ENCODE measurements around the gene SOX6. TPM values are rescaled to one million over a fixed set of nuclear protein-coding genes. Genes with fewer than 3 reads are reported as not detected.
A peak's percentile ranks its signal among the peaks of the same experiment; 100 is the strongest.

Gene SOX6
- total RNA-seq, 1 experiment from 2014 or later, result 0.84 TPM

GRCh38 chr11:16278979-16279378 lies 77.4 kb downstream of the SOX6 start:
- no peak for DNase-seq (ENCODE audit: low read depth)

GRCh38 chr11:16278273-16278672 lies 78.1 kb downstream of the SOX6 start:
- DNase-seq (ENCODE audit: low read depth), result no peak

- no peak for DNase-seq (ENCODE audit: low read depth)
These were observed 80.1 kb downstream of the SOX6 start for GRCh38 chr11:16276251-16276650.

DNA sequence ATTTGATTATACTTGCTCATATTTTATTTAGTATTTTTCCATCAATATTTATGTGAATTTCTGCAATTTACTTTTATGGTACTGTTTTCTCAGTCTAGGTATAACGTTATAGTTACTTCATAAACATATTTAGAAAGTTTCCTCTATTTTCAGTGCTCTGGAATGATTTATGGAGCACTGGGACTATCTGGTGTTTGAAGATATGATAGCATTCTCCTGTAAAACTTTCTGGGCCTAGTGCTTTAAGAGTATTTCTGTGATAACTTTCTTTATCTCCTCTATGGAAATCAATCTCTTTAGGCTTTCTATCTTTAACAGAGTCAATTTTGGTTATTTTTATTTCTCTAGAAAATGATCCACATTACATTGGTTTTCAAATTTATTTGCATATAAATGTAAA lies 85.1 kb downstream of the SOX6 start:
- DNase-seq (ENCODE audit: low read depth), result no peak

- DNase-seq (ENCODE audit: low read depth), result no peak
These were observed 90.3 kb downstream of the SOX6 start for GRCh38 chr11:16266021-16266420.

GRCh38 chr11:16265022-16265421 lies 91.3 kb downstream of the SOX6 start:
- DNase-seq (ENCODE audit: low read depth), result no peak

DNA sequence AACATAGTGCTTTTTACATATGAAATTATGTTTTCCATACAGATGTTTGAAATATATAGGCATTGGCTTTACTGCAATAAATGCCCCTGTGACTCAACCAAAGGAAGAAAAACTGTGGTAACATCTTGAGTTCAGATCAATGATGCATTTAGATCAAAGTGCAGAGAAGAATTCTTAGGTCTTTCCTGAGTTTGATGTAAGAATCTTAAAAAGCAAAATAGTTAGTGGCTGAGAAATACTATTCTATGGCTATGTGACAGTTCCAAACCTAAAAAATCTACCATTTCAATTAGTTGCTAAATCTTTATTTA lies 93.7 kb downstream of the SOX6 start:
- DNase-seq (ENCODE audit: low read depth), result no peak

- DNase-seq (ENCODE audit: low read depth), result no peak
These were observed 94.3 kb downstream of the SOX6 start for GRCh38 chr11:16261836-16262644.

DNA sequence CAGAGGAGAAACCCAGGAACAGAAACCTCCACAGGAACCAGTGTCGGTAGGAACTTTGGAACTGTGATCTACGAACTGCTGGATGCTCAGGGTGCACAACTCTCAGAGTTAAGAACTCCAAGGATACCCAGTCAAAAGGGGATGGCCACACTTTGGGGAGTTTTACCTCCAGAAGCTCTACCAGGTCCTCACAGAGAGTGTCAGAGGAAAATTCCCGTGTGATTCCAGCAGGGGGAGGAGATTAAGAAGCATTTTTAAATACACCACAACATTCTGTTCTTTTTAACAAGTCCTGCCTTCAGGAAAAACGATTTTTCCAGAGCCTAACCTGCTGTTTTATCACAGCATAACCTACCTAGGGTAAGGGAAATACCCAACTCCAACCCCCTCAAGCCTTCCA lies 104.0 kb downstream of the SOX6 start:
- no peak for DNase-seq (ENCODE audit: low read depth)

- no peak for DNase-seq (ENCODE audit: low read depth)
These were observed 108.1 kb downstream of the SOX6 start for GRCh38 chr11:16248248-16248647.

DNA sequence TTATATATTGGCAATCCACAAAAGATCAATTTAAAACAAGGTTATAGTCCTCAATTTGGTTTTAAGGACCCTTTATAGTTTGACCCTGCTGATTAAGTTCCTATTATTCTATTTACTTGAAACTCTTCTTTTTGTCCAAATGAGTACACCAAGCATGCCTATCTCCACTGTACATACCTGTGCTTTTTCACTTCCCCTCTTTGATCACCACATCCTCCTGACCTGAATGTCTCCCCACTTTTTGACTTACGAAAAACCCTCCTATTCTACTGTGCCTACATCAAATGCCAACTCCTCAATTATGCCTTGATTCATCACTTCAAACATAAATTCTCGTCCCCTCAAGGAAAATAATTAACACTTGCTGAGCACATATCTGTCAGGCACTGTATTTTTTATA lies 113.5 kb downstream of the SOX6 start:
- no peak for DNase-seq (ENCODE audit: low read depth)

- DNase-seq (ENCODE audit: low read depth), result no peak
These were observed 115.7 kb downstream of the SOX6 start for GRCh38 chr11:16240687-16241086.

GRCh38 chr11:16239141-16240105 lies 116.9 kb downstream of the SOX6 start:
- DNase-seq (ENCODE audit: low read depth), result no peak

DNA sequence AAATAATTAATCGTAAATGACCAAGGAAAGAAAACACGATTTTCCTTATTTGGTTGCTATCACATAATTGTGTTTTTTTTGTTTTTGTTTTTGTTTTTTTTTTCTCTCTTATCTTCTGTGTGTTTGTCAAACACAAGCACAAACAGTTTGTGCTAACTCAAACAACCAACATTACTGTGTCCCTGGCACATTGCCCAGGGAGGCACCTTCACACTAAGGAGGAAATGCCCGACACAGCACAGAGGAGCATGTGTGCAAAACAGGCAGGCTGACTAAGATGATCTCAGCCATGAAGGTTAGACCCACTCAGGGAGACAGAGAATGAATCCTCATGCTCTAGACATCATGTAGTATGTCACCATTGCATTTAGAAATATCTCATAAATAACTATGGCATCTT lies 130.1 kb downstream of the SOX6 start:
- peak; percentile 34 for DNase-seq (ENCODE audit: low read depth)

GRCh38 chr11:16225623-16226022 lies 130.7 kb downstream of the SOX6 start:
- no peak for DNase-seq (ENCODE audit: low read depth)

GRCh38 chr11:16223558-16223957 lies 132.8 kb downstream of the SOX6 start:
- no peak for DNase-seq (ENCODE audit: low read depth)

DNA sequence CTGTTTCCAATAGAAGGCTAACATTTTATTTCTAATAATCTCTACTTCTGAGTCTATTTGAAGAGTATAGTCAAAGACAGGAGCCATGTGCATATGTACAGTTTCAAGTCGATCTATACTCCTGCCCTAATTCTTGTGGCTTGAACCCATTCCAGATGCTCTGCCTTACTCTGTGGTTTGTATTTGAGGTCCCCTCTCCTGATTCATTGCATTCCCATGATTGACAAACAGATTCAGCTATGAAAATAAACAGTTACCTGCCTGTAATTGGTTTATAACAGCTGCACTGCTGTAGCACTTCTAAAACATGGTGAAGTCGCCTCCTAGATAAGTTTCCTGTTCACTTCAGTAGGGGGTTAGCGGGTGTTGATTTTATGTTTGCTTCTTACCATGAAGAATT lies 138.7 kb downstream of the SOX6 start:
- peak; percentile 40 for DNase-seq (ENCODE audit: low read depth)

DNA sequence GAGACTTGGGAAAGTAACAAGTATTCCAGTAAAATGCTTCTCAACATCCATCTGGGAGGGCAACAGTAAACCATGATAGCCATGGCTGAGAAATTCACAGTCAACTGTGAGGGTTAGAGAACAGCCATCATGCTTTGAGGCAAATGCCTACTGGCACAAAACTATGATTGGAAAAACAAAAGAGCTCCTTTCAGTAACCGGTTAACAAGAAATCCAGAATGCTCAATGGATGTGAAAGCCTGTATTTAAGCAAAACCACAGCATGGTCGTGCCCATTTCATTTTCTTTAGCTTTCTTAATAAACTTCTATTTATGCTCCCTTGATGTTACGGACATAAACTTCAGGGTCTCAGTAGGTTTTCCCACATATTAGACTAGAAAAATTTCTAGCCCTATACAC lies 139.5 kb downstream of the SOX6 start:
- no peak for DNase-seq (ENCODE audit: low read depth)

DNA sequence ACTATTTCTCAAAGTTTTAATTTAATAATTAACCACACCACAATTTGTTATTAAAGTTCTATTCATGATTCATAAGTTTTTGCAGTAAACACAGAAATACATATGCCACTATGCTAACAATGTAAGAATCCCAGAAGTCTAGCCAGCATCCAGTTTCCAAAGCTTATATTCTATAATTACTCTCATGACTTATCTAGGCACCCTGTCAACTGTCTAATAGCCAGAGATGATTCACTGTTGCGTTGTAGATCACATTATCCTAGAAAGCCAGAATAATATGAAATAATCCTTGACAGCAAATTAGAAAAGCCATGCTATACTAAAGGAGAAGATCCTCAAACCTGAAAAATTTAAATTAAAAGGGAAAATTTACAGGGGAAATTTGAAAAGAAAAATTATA lies 141.0 kb downstream of the SOX6 start:
- DNase-seq (ENCODE audit: low read depth), result no peak

- no peak for DNase-seq (ENCODE audit: low read depth)
These were observed 144.9 kb downstream of the SOX6 start for GRCh38 chr11:16211407-16211806.

DNA sequence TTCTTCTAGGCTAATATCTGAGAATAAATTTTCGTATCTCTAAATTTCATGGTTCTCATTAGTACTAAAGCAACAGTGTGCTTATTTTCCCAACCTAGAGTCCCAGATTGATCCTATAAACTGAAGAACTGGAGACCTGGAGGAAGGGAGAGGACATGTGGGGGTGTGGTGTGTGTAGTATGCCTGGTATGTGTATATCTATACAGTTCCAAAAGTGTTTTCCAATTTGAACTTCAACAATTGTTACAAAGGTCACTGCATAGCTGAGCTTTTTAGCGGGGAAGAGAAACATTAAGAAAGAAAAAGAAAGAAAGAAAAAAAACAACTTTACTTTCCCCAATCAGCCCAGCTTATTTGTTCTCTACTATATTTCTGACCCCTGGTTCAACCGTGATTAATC lies 152.1 kb downstream of the SOX6 start:
- DNase-seq (ENCODE audit: low read depth), result no peak

- DNase-seq (ENCODE audit: low read depth), result peak; percentile 42
These were observed 160.7 kb downstream of the SOX6 start for GRCh38 chr11:16195651-16196050.

GRCh38 chr11:16194566-16194965 lies 161.8 kb downstream of the SOX6 start:
- DNase-seq (ENCODE audit: low read depth), result peak; percentile 9
